ENCODE data around the gene NOP14. TPM values are rescaled to one million over a fixed set of nuclear protein-coding genes. Genes with fewer than 3 reads are reported as not detected.
"Not testable (repeated sequence)": the region's sequence is repeated elsewhere in the genome, so short reads cannot be mapped to it uniquely, and the experiment has no call there.

NOP14 gene
- total RNA-seq, 2 experiments from 2014 or later = 31.7 to 66.2 TPM

GRCh38 chr4:2961421-2961810 lies 1.8 kb downstream of the NOP14 start:
- peaks cover 68% of the 10 kb centered on the region for H3K79me2 ChIP-seq (ENCODE audit: insufficient read depth, low read depth, low read length)
- peak overlapping the region; percentile 69 for H3K27ac ChIP-seq (ENCODE audit: low read depth, low read length, poor library complexity, severe bottlenecking)
- CTCF ChIA-PET (ENCODE audit: unreplicated experiment) = no interaction called here
- H3K36me3 ChIP-seq (ENCODE audit: insufficient read depth, low read length) = peaks cover 46% of the 10 kb centered on the region
- peak; percentile 62 for DNase-seq (ENCODE audit: low spot score)
- no peaks in the 10 kb centered on the region for H3K9me2 ChIP-seq (ENCODE audit: insufficient read depth, low read length)
- POLR2A ChIA-PET = interaction anchor here (1.0 to 1.5 kb wide), 4 partner anchors 26 to 197 kb away, joined by 3 to 6 read pairs (median 4); no protein-coding TSS in a partner anchor
- intact Hi-C loops (cut with micrococcal nuclease; ENCODE audit: unreplicated experiment) = loop anchor here (10.0 kb wide), 1 partner anchor 497 kb away; the partner anchor contains the start of gene RNF4
- H3K9me3 ChIP-seq (ENCODE audit: low read length) = no peaks in the 10 kb centered on the region
- H3K4me2 ChIP-seq (ENCODE audit: low read length) = peak overlapping the region; percentile 78
- H4K20me1 ChIP-seq (ENCODE audit: insufficient read depth, low read length) = peaks cover 10% of the 10 kb centered on the region
- peak overlapping the region; percentile 83 for H3K4me3 ChIP-seq (ENCODE audit: low read depth, low read length, poor library complexity, severe bottlenecking)
- no peak for TF ChIP-seq CTCF (conservative IDR thresholded peaks at IDR 0.05; ENCODE audit: low read length)
- no peak for TF ChIP-seq EZH2phosphoT487 (IDR thresholded peaks at IDR 0.05; ENCODE audit: borderline replicate concordance, low read depth, low read length)
- peaks cover 22% of the 10 kb centered on the region for H3K4me1 ChIP-seq (ENCODE audit: insufficient read depth, low read length, poor library complexity, severe bottlenecking)
- BruUV-seq (replicated peaks) = no TSS peak
- H2AFZ ChIP-seq (ENCODE audit: low read length) = no peak overlapping the region

- DNase-seq (ENCODE audit: low spot score) = peak; percentile 52
- CTCF ChIA-PET (ENCODE audit: unreplicated experiment); H3K27ac ChIP-seq (ENCODE audit: low read depth, low read length, poor library complexity, severe bottlenecking); H3K9me3 ChIP-seq (ENCODE audit: low read length); POLR2A ChIA-PET; BruUV-seq (replicated peaks); H3K9me2 ChIP-seq (ENCODE audit: insufficient read depth, low read length); H2AFZ ChIP-seq (ENCODE audit: low read length): not testable (repeated sequence)
- Histone ChIP-seq H3K4me1 (ENCODE audit: insufficient read depth, low read length, poor library complexity, severe bottlenecking) (peaks cover 22% of the 10 kb centered on the region), H3K36me3 (ENCODE audit: insufficient read depth, low read length) (peaks cover 56% of the 10 kb centered on the region), H3K79me2 (ENCODE audit: insufficient read depth, low read depth, low read length) (peaks cover 78% of the 10 kb centered on the region), H3K4me2 (ENCODE audit: low read length) (peak overlapping the region; percentile 66), H3K4me3 (ENCODE audit: low read depth, low read length, poor library complexity, severe bottlenecking) (peak overlapping the region; percentile 58), H4K20me1 (ENCODE audit: insufficient read depth, low read length) (peaks cover 19% of the 10 kb centered on the region)
- intact Hi-C loops (cut with micrococcal nuclease; ENCODE audit: unreplicated experiment) = loop anchor here (10.0 kb wide), 1 partner anchor 496 kb away; the partner anchor contains the start of gene RNF4
Observed at GRCh38 chr4:2960450-2960849, 2.8 kb downstream of the NOP14 start.

- H3K9me3 ChIP-seq (ENCODE audit: low read length) = no peaks in the 10 kb centered on the region
- CTCF ChIA-PET (ENCODE audit: unreplicated experiment) = no interaction called here
- BruUV-seq (replicated peaks) = no TSS peak
- DNase-seq (ENCODE audit: low spot score) = no peak
- TF ChIP-seq CTCF (conservative IDR thresholded peaks at IDR 0.05; ENCODE audit: low read length) (no peak), EZH2phosphoT487 (IDR thresholded peaks at IDR 0.05; ENCODE audit: borderline replicate concordance, low read depth, low read length) (no peak)
- H3K79me2 ChIP-seq (ENCODE audit: insufficient read depth, low read depth, low read length) = peaks cover 72% of the 10 kb centered on the region
- H3K27ac ChIP-seq (ENCODE audit: low read depth, low read length, poor library complexity, severe bottlenecking) = no peak overlapping the region
- POLR2A ChIA-PET = interaction anchor here (0.6 kb wide), 1 partner anchor 600 kb away, joined by 3 read pairs; no protein-coding TSS in a partner anchor
- no peak overlapping the region for H3K4me3 ChIP-seq (ENCODE audit: low read depth, low read length, poor library complexity, severe bottlenecking)
- H2AFZ ChIP-seq (ENCODE audit: low read length) = no peak overlapping the region
- H3K9me2 ChIP-seq (ENCODE audit: insufficient read depth, low read length) = no peaks in the 10 kb centered on the region
- intact Hi-C loops (cut with micrococcal nuclease; ENCODE audit: unreplicated experiment) = loop anchor here (5.0 kb wide), 1 partner anchor 261 kb away; no protein-coding TSS in a partner anchor
- H3K36me3 ChIP-seq (ENCODE audit: insufficient read depth, low read length) = peaks cover 74% of the 10 kb centered on the region
- H3K4me2 ChIP-seq (ENCODE audit: low read length) = no peak overlapping the region
- peaks cover 12% of the 10 kb centered on the region for H3K4me1 ChIP-seq (ENCODE audit: insufficient read depth, low read length, poor library complexity, severe bottlenecking)
- peaks cover 20% of the 10 kb centered on the region for H4K20me1 ChIP-seq (ENCODE audit: insufficient read depth, low read length)
Observed at GRCh38 chr4:2958446-2958845, 4.8 kb downstream of the NOP14 start.

Measured in OCI-LY7 (cell line).